GM18861 (cell line): ENCODE data around the gene ZNF526.
A peak's percentile ranks its signal among the peaks of the same experiment; 100 is the strongest.

Source experiments
- ATAC-seq: cut with Tn5 transposase; IDR thresholded peaks from one replicate; pipeline ENCODE4 v1.9.1; 2021; ENCODE audit not compliant: unreplicated experiment

The ZNF526 gene

GRCh38 chr19:42220751-42221097 lies 612 bp downstream of the ZNF526 start:
- ATAC-seq, result no peak

DNA sequence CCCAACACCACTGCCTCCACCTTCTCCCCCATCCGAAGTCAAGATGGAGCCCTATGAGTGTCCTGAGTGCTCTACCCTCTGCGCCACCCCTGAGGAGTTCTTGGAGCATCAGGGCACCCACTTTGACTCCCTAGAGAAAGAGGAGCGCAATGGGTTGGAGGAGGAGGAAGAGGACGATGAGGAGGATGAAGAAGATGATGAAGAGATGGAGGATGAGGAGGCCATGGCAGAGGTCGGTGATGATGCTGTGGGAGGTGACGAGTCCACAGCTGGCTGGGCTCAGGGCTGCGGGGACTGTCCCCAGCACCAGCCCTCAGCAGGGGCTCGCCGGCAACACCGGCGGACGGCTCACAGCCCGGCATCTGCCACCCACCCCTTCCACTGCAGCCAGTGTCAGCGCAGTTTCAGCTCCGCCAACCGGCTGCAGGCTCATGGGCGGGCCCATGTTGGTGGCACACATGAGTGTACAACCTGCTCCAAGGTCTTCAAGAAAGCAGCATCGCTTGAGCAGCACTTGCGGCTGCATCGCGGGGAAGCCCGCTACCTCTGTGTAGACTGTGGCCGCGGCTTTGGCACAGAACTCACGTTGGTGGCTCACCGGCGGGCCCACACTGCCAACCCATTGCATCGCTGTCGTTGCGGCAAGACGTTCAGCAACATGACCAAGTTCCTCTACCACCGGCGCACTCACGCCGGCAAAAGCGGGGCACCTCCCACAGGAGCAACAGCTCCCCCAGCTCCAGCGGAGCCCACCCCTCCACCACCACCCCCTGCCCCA lies 5.0 kb downstream of the ZNF526 start:
- ATAC-seq, result no peak

- ATAC-seq, result no peak
Measured at GRCh38 chr19:42225718-42226292, 5.7 kb downstream of the ZNF526 start.

DNA sequence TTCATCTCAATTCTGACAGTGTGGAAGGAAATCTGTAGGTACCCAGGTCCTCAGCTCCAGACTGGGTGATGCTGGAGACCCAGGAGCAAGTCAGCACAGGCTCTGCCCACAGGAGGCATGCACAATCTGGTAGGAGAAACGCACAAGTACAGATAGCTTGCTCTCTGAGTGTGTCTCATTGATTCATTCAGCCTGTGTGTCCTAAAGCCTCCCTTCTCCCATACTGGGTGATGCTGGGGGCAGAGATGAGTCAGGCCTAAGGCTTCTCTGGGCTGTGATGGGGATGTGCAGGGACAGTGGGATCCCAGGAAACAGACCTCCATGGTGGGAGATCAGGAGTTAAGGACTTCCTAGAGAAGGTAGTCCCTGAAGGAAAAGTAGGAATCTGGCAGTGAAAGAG lies 6.8 kb downstream of the ZNF526 start:
- ATAC-seq, result no peak

- ATAC-seq, result no peak
Measured at GRCh38 chr19:42228641-42229040, 8.5 kb downstream of the ZNF526 start.

DNA sequence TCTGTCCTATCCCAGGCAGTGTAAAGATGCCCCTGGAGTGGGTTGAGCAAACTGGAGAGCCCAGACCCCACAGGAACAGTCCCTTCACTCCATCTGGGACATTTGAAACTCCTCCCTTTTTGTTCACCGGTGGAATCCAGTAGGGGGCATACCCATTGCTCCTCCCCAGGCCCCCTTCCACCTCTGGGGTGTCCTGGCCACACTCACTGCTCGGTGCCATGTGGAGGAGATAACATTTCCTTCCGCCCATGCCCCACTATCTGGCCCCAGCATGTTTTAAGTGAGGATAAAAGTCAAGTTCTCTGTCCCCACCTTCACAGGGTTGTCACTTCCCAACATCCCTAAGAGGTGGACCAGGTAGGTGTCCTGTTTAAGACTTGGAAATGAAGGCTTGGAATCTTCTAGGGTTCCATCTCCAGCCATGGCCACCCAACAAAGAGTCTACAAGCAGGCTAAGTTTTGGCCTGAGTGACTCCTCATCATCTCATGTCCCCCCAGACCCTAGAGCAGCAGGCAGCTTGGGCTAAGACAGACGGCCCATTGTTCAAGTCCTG lies 9.3 kb downstream of the ZNF526 start:
- ATAC-seq, result no peak

DNA sequence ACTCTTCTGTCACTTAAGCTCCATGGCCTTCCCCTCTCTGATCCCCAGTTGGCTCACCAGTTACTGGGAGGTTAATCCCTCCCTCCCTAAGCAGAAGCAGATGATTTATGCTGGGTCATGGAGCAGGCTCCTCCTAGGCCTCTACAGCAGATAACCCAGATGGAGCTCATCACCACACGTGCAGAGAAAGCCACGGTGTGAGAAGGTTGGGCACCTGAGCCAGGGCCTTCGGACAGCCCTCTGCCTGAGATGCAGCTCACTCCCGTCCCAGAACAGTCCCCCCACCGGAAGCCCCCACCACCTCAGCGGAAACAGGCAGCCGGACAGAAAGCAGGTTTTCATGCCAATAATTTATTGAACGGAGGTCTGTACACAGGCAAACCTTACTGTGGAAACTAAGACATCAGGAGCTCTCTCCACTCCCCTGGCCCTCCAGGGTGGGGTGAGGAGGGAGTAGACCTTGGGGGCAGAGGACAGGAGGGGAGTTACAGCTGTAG lies 9.8 kb downstream of the ZNF526 start:
- no peak for ATAC-seq

- no peak for ATAC-seq
Measured at GRCh38 chr19:42230571-42230970, 10.5 kb downstream of the ZNF526 start.

DNA sequence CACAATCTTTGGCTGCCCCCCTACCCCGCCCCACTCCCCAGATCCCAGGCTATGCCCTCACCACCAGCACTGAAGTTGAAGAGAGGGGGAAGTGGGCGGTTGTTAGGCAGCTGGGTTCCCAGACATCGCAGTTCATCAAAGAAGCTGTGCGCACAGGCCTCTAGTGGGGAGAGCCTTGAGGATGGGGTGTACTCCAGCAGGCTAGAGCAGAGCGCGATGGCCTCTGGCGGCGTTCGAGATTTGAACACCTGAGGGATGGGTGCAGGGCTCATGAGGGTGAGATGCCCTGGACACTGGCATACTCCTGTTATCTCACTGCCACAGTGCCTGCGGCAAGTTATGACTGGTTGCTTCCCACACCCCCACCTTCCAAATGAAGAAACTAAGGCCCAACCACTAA lies 12.3 kb downstream of the ZNF526 start:
- no peak for ATAC-seq

DNA sequence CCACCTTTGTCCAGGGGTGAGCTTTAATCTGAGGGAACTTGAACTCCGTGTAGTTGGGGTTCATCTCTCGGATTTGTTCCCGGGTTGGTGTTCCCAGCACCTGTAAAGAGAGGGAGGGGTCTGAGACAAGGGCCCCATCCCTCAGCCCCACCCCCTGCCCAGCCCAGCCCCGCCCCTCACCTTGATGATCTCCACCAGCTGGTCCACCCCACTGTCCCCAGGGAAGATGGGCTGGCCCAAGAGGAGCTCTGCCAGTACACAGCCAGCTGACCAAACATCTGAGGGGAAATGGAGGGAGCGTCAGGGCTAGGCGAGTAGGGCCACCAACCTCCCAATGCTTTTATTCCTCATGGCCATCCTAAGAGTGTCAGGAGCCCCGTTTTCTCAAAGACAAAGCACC lies 13.0 kb downstream of the ZNF526 start:
- ATAC-seq, result no peak

- no peak for ATAC-seq
Measured at GRCh38 chr19:42233678-42234292, 13.7 kb downstream of the ZNF526 start.

GRCh38 chr19:42234364-42234763 lies 14.3 kb downstream of the ZNF526 start:
- ATAC-seq, result no peak

- ATAC-seq, result no peak
Measured at GRCh38 chr19:42235181-42235580, 15.1 kb downstream of the ZNF526 start.

- no peak for ATAC-seq
Measured at GRCh38 chr19:42239544-42240220, 19.6 kb downstream of the ZNF526 start.

DNA sequence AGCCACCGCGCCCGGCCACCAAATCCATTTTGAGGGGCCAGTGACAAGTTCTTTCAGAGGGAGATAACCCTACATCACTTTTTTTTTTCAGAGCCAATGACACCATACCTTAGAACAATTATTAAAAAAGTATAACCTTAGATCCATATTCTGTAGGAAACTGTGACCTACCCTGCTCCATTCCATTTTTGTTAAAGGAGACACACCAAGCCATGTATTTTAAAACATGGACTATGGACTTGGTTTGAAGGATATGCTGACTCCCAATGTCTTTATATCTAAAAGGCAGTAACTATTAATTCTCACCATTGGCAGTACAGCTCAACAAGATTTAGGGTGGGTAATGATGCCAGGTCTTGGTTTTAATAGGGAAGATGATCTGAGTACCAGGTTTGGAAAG lies 21.2 kb downstream of the ZNF526 start:
- ATAC-seq, result no peak

GRCh38 chr19:42242069-42242511 lies 22.0 kb downstream of the ZNF526 start:
- no peak for ATAC-seq

DNA sequence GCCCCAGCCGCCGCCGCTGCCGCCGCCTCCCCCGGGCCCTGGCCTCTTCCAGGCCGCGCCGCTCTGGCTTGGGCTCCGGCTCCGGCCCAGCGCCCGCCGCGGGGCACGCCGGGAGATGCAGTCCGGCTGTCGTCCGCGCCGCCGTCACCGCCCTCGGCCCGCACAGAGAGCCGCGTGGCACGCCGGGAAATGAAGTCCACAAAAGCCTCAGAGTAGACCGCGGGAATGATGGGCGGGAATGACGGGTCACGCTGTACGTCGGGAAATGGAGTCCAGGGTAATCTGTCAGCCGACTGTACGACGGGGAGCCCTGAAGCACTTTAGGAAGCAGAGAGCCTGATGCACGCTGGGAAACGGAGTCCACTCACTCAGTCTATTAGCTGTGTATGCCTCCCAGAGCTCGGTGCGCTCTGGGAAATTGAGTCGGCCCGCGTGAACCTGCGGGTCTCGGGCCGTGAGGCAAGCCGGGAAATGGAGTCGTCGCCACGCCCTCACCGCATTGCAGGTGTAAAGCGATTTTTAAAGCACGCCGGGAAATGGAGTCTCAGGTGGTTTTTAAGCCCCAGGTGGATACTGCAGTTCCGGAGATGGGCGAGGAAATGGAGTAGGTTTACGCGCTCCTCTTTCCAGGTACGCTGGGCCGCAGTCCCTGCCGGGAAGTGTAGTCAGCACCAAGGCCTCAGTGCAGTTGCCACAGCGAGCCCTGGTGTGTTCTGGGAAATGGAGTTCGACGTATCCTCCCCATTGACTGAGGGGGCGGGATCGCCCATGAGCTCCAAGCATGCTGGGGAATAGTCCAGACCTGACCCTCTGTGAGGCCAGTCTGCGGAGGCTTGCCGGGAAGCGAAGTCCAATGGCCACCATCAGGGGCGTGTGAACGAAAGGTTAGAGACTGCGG lies 22.6 kb downstream of the ZNF526 start, which contains the start of gene GSK3A:
GSK3A (minus strand) TSS at position 91 of the 898 bp plus-strand sequence. CDS start 137 bp downstream, outside the sequence.
- ATAC-seq, result peak; percentile 58

DNA sequence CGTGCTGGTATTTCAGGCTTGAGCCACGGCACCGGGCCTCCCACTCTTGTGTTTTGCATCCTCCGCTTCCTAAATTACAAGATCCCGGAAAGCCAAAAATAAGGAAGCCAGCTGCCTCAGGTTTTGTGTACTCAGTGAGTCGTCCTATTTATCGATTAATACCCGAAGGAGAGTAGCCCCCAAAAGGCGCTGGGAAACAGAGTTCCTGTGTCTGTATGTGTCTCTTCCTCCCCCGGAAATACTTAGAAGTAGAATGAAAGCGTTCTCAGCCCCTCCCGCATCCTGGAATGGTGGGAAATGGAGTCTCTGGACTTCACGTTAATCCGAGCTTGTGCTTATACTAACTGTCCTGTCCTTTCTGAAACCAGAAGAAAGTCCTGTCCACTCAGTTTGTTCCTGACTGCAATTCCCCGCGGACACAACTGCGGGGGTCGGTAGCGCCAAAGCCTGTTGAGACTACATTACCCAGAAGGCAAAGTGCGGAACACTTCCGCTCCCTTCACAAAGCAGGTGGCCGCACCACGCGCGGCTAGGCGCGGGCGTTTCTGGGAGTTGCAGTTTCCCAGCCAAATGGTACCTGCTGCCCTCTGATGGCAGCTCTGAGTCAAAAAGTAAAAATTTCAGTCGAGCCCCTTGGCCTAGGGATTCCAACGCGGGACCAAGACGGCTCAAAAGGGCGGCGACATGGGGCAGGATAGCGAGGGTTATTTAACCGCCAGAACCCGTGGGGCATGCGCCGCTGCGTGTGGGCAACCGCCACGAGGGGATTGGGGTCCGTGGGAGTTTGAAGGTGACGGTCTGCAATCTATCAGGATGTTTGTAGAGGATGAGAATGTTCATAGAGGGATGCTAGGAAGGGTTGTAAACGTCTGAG lies 24.5 kb downstream of the ZNF526 start:
- peak; percentile 30 for ATAC-seq

GRCh38 chr19:42245231-42245630 lies 25.1 kb downstream of the ZNF526 start:
- ATAC-seq, result no peak
